K562 (cell line): ENCODE results near the gene SCN5A. TPM values are rescaled to one million over a fixed set of nuclear protein-coding genes. Genes with fewer than 3 reads are reported as not detected.
A peak's percentile ranks its signal among the peaks of the same experiment; 100 is the strongest.

Source experiments
- ATAC-seq: fragments of 200-7000 bp; cut with Tn5 transposase; 3 replicates; pipeline ENCODE4 v1.9.1; 2020; ENCODE audit warnings: moderate library complexity
- BruUV-seq: library from RNA; stranded (reverse); fragments of 400-500 nt; replicated peaks from 2 replicates; lab custom pipeline; 2021; lab: Mats Ljungman, UMichigan
- CTCF ChIA-PET: fragments of 300-600 bp; formaldehyde crosslinking; extraction: SDS; loops from one replicate; lab custom pipeline; 2021; ENCODE audit warnings: low intra/inter-chr PET ratio; lab: Yijun Ruan, JAX
- POLR2A ChIA-PET: fragments of 300-600, 350-650 bp; sonication (Branson Sonifier 250); formaldehyde crosslinking; extraction: SDS; loops from one replicate; lab custom pipeline; 2021; ENCODE audit warnings: antibody characterized with exemption, inconsistent platforms; lab: Yijun Ruan, JAX
- DNase-seq, 4 experiments: peaks; one replicate each; pipeline versions ENCODE4 v3.0.0 to v3.0.0-alpha.2; 2011 to 2018; ENCODE audit warnings: low spot score in 3 of 4, mixed read lengths in 3 of 4; ENCODE audit errors: extremely low read depth in 1 of 4
- FAIRE-seq: peaks from 2 replicates; lab custom pipeline; 2011; peaks lifted over from hg19 to GRCh38; lab: Jason Lieb, UNC
- H2AFZ ChIP-seq: 2 replicates; pipeline ENCODE4 v1.6.0; 2011; ENCODE audit warnings: low read depth, low read length, control low read depth, inconsistent platforms
- H3K27ac ChIP-seq: fragments of 200-600 bp; 3 replicates; pipeline ENCODE4 v1.8.0; 2011; ENCODE audit warnings: low read depth, mild to moderate bottlenecking, control low read depth, inconsistent platforms, low read length, moderate library complexity, mixed read lengths; ENCODE audit errors: extremely low read depth
- H3K27me3 ChIP-seq, 2 experiments: fragments of 300-600 bp in 1 of 2; 2 replicates in 1 of 2; 3 replicates in 1 of 2; pipeline versions ENCODE4 v1.6.0 to v1.8.0; 2011; ENCODE audit warnings: inconsistent platforms in 2 of 2, low read length in 2 of 2, mild to moderate bottlenecking in 1 of 2, mixed read lengths in 1 of 2, moderate library complexity in 1 of 2; ENCODE audit not compliant: control insufficient read depth in 2 of 2, insufficient read depth in 2 of 2
- H3K36me3 ChIP-seq: fragments of 300-600 bp; 3 replicates; pipeline ENCODE4 v1.8.0; 2011; ENCODE audit warnings: mild to moderate bottlenecking, low read length, inconsistent platforms; ENCODE audit not compliant: control insufficient read depth, insufficient read depth
- H3K4me1 ChIP-seq, 2 experiments: fragments of 200-600 bp in 1 of 2; replicated peaks in 1 of 2; 2 replicates in 1 of 2; 3 replicates in 1 of 2; pipeline versions ENCODE4 v1.5.1 to v1.8.0; 2011; ENCODE audit warnings: inconsistent platforms in 2 of 2, low read length in 2 of 2, mild to moderate bottlenecking in 1 of 2, mixed read lengths in 1 of 2, moderate library complexity in 1 of 2; ENCODE audit not compliant: control insufficient read depth in 2 of 2, insufficient read depth in 2 of 2
- H3K4me2 ChIP-seq: 2 replicates; pipeline ENCODE4 v1.6.1; 2011; ENCODE audit warnings: low read length, control low read depth, inconsistent platforms, mixed read lengths; ENCODE audit not compliant: insufficient read depth
- H3K4me3 ChIP-seq: fragments of 200-600 bp; sonication (generic), shearing (Covaris generic); 2 replicates; pipeline ENCODE4 v1.5.1; 2016; ENCODE audit warnings: control low read depth, inconsistent platforms
- H3K79me2 ChIP-seq: fragments of 200-600 bp; 3 replicates; pipeline ENCODE4 v1.8.0; 2011; ENCODE audit warnings: low read length, inconsistent platforms; ENCODE audit not compliant: control insufficient read depth, insufficient read depth
- H3K9ac ChIP-seq, 2 experiments: 2 replicates each; pipeline versions ENCODE4 v1.6.0 to v1.6.1; 2011; ENCODE audit warnings: low read depth in 2 of 2, low read length in 2 of 2, control low read depth in 1 of 2, inconsistent platforms in 1 of 2, mild to moderate bottlenecking in 1 of 2, mixed read lengths in 1 of 2; ENCODE audit not compliant: insufficient read depth in 1 of 2
- H3K9me1 ChIP-seq: one replicate; pipeline ENCODE4 v1.6.0; 2011; ENCODE audit warnings: inconsistent platforms, mild to moderate bottlenecking, low read length, moderate library complexity; ENCODE audit not compliant: control insufficient read depth, insufficient read depth
- H3K9me3 ChIP-seq: replicated peaks from 2 replicates; pipeline ENCODE4 v1.5.1; 2011; ENCODE audit warnings: low read depth, low read length, inconsistent platforms; ENCODE audit not compliant: control insufficient read depth, insufficient read depth
- H4K20me1 ChIP-seq: replicated peaks from 2 replicates; pipeline ENCODE4 v1.6.1; 2011; ENCODE audit warnings: low read length, inconsistent platforms, mixed read lengths; ENCODE audit not compliant: control insufficient read depth, insufficient read depth
- CEBPZ ChIP-seq: fragments of 150-350 bp; IDR thresholded peaks from 2 replicates; pipeline ENCODE4 v1.6.1; 2014; ENCODE audit warnings: low read depth, mild to moderate bottlenecking, low read length, borderline replicate concordance
- E4F1 ChIP-seq: fragments of 250-450 bp; sonication (Bioruptor Pico); IDR thresholded peaks from 2 replicates; pipeline ENCODE4 v1.5.0; 2021; ENCODE audit warnings: mild to moderate bottlenecking, borderline replicate concordance
- FOXP4 ChIP-seq: sonication (generic); formaldehyde crosslinking; IDR thresholded peaks from 2 replicates; pipeline ENCODE4 v1.8.0; 2022; ENCODE audit warnings: mild to moderate bottlenecking, missing genetic modification reagents, borderline replicate concordance
- IRF2 ChIP-seq: sonication (generic); formaldehyde crosslinking; IDR thresholded peaks from 2 replicates; pipeline ENCODE4 v1.8.1; 2022; ENCODE audit warnings: mild to moderate bottlenecking, missing genetic modification reagents
- NUFIP1 ChIP-seq: fragments of 450-650 bp; IDR thresholded peaks from 2 replicates; pipeline ENCODE4 v1.6.1; 2018; ENCODE audit not compliant: partially characterized antibody
- POLR2G ChIP-seq: fragments of 200-400 bp; formaldehyde crosslinking; IDR thresholded peaks from 2 replicates; pipeline ENCODE4 v1.6.1; 2017; ENCODE audit warnings: low read depth, mild to moderate bottlenecking, antibody characterized with exemption, low read length, moderate library complexity
- PURB ChIP-seq: sonication (generic); formaldehyde crosslinking; IDR thresholded peaks from 2 replicates; pipeline ENCODE4 v1.9.0; 2021; ENCODE audit warnings: low read depth, mild to moderate bottlenecking, missing genetic modification reagents
- SMAD1 ChIP-seq: fragments of 150-350 bp; IDR thresholded peaks from 2 replicates; pipeline ENCODE4 v1.6.1; 2014; ENCODE audit warnings: low read length, low read depth; ENCODE audit not compliant: partially characterized antibody
- SMC3 ChIP-seq: conservative IDR thresholded peaks from 2 replicates; pipeline ENCODE4 v1.6.1; 2011; ENCODE audit warnings: low read depth, low read length, improper control_type of control experiment; ENCODE audit not compliant: insufficient read depth
- SRF ChIP-seq, 2 experiments: fragments of 250-450, 450-650 bp in 1 of 2; sonication (Bioruptor Pico) in 1 of 2; sonication (generic) in 1 of 2; formaldehyde crosslinking; IDR thresholded peaks; 2 replicates each; pipeline versions ENCODE4 v1.5.0 to v1.5.1; 2020 to 2022; ENCODE audit warnings: mild to moderate bottlenecking in 1 of 2, missing genetic modification reagents in 1 of 2
- ZBED1 ChIP-seq: IDR thresholded peaks from 2 replicates; pipeline ENCODE4 v1.6.1; 2014
- ZNF197 ChIP-seq: fragments of 200-800 bp; sonication (Bioruptor generic); IDR thresholded peaks from 2 replicates; pipeline ENCODE4 v1.6.1; 2016; ENCODE audit warnings: low read depth, missing genetic modification characterization, missing compliant biosample characterization
- ZNF431 ChIP-seq: sonication (generic); formaldehyde crosslinking; IDR thresholded peaks from 2 replicates; pipeline ENCODE4 v1.8.0; 2022; ENCODE audit warnings: mild to moderate bottlenecking, missing genetic modification reagents
- WGBS: fragments of 100-300 bp; shearing (Covaris generic); methylation state at CpG from one replicate; pipeline ENCODE4 v1.1.6; 2016; ENCODE audit warnings: low coverage, mixed read lengths; ENCODE audit not compliant: insufficient coverage; ENCODE audit errors: missing lambda C conversion rate; 5-methylcytosine and 5-hydroxymethylcytosine counted together
- in situ Hi-C: fragments of 300-500 bp; cut with MboI; formaldehyde crosslinking; loops from 4 replicates; pipeline ENCODE4 v1.15.0; 2018; ENCODE audit warnings: inconsistent platforms, mixed read lengths
- intact Hi-C: fragments of 100-400 bp; cut with micrococcal nuclease; formaldehyde crosslinking; loops from 2 replicates; pipeline ENCODE4 v1.14.2; 2022
- polyA plus RNA-seq, 8 experiments: library from polyadenylated mRNA; depleted of rRNA in 4 of 8; stranded (reverse) in 5 of 8; unstranded in 3 of 8; fragments of >200 nt; fragmentation: Nextera tagmentation in 2 of 8; fragmentation: Illumina TruSeq in 1 of 8; extraction: Ambion mirVana in 2 of 8; extraction: Trizol in 1 of 8; gene quantifications; 2 replicates each; pipeline versions ENCODE4 v1.2.1 to v1.2.3, GENCODE V29; 2011 to 2014; ENCODE audit warnings: inconsistent platforms in 1 of 8, missing spikeins in 1 of 8
- total RNA-seq, 7 experiments: library from RNA; depleted of rRNA in 6 of 7; stranded (reverse); fragments of >200 nt in 6 of 7; fragmentation: Illumina TruSeq in 2 of 7; extraction: Trizol in 2 of 7; gene quantifications; 2 replicates each; pipeline versions ENCODE4 v1.2.1 to v1.2.3, GENCODE V29; 2011 to 2021; ENCODE audit warnings: low replicate concordance in 1 of 7

Gene SCN5A
- total and polyA plus RNA-seq, 9 of the 15 experiments (the other 6 are each of a cell fraction or from before 2014, with no cell fraction given) = 0.07 to 1.4 (median 0.21) TPM; not detected in 2

GRCh38 chr3:38646062-38646461 lies 3.4 kb downstream of the SCN5A start (continued):
- TF ChIP-seq FOXP4 (CRISPR knock-in tag) (no peak), POLR2G (no peak), SMAD1 (no peak), NUFIP1 (no peak), IRF2 (no peak), SMC3 (no peak), PURB (CRISPR knock-in tag) (no peak), SRF (CRISPR knock-in tag; IDR thresholded peaks at IDR 0.05) (no peak)
- TF ChIP-seq, all 486 proteins: peak for 0

- intact Hi-C loops = no loop called here
- no peak overlapping the region for H3K27ac ChIP-seq
- H3K4me2 ChIP-seq = no peak overlapping the region
- ChIA-PET CTCF (no interaction called here), POLR2A (no interaction called here)
- H4K20me1 ChIP-seq = peaks cover 15% of the 10 kb centered on the region; the same call in 1 of the 2 replicates
- no TSS peak for BruUV-seq
- no peak for DNase-seq
- H3K9me1 ChIP-seq = no peaks in the 10 kb centered on the region
- 1% methylated on average over 8 of the region's 8 CpGs for WGBS
- no peak for ATAC-seq
- H3K36me3 ChIP-seq = no peaks in the 10 kb centered on the region
- FAIRE-seq = no peak
- peaks cover 45 to 78% of the 10 kb centered on the region in 2 experiments; a peak in 4 of 5 replicates for H3K27me3 ChIP-seq
- no peak overlapping the region for H2AFZ ChIP-seq
- 0 out of 4 replicates have a peak overlapping the region, but pooled peaks of 1 of the 2 experiments have one; percentile 39 for H3K9ac ChIP-seq
- peaks cover 6 to 14% of the 10 kb centered on the region in 2 experiments for H3K4me1 ChIP-seq
- no peak overlapping the region for H3K4me3 ChIP-seq
- no peaks in the 10 kb centered on the region for H3K9me3 ChIP-seq
- in situ Hi-C loops = loop anchor here (5.0 kb wide), 1 partner anchor 197 kb away; no protein-coding TSS in a partner anchor
- H3K79me2 ChIP-seq = no peaks in the 10 kb centered on the region
- TF ChIP-seq ZNF197 (CRISPR knock-in tag) (no peak), CEBPZ (no peak), ZNF431 (CRISPR knock-in tag) (no peak), E4F1 (no peak), ZBED1 (no peak)
Observed at GRCh38 chr3:38645601-38646000, 3.9 kb downstream of the SCN5A start.
